K562 (cell line): ENCODE data around the gene GPX5. TPM values are rescaled to one million over a fixed set of nuclear protein-coding genes. Genes with fewer than 3 reads are reported as not detected.

Source experiments
- ADNP ChIP-seq: fragments of 200-800 bp; sonication (Bioruptor generic); IDR thresholded peaks from 2 replicates; pipeline ENCODE4 v1.6.1; 2016; ENCODE audit warnings: missing genetic modification characterization, missing compliant biosample characterization
- BRF1 ChIP-seq: IDR thresholded peaks from 3 replicates; pipeline ENCODE4 v1.6.1; 2011; ENCODE audit warnings: borderline replicate concordance, mild to moderate bottlenecking; ENCODE audit not compliant: insufficient read length; ENCODE audit errors: extremely low read depth
- CCAR2 ChIP-seq: fragments of 200-400 bp; formaldehyde crosslinking; IDR thresholded peaks from 2 replicates; pipeline ENCODE4 v1.6.1; 2017; ENCODE audit warnings: mild to moderate bottlenecking, low read depth, low read length
- CGGBP1 ChIP-seq: fragments of 250-450 bp; sonication (Bioruptor Pico); IDR thresholded peaks from 2 replicates; pipeline ENCODE4 v1.9.0; 2021; ENCODE audit warnings: mild to moderate bottlenecking
- CREB3 ChIP-seq: fragments of 450-650 bp; conservative IDR thresholded peaks from 2 replicates; pipeline ENCODE4 v1.6.1; 2016; ENCODE audit warnings: missing genetic modification characterization, low read depth, mild to moderate bottlenecking, missing compliant biosample characterization, moderate library complexity
- CREBBP ChIP-seq: IDR thresholded peaks from one replicate; pipeline ENCODE4 v1.6.1; 2012; ENCODE audit warnings: low read depth, mild to moderate bottlenecking, control low read depth, inconsistent platforms, low read length
- DPF2 ChIP-seq: fragments of 450-650 bp; IDR thresholded peaks from 2 replicates; pipeline ENCODE4 v1.6.1; 2016
- ELK3 ChIP-seq: fragments of 450-650 bp; formaldehyde crosslinking; IDR thresholded peaks from 2 replicates; pipeline ENCODE4 v1.4.0; 2020; ENCODE audit warnings: mild to moderate bottlenecking
- ETV1 ChIP-seq: fragments of 450-650 bp; conservative IDR thresholded peaks from 2 replicates; pipeline ENCODE4 v1.6.1; 2016; ENCODE audit warnings: missing genetic modification characterization, control low read depth, low read depth, missing compliant biosample characterization
- FOSL1 ChIP-seq: fragments of 200-800 bp; sonication (Bioruptor generic); conservative IDR thresholded peaks from 2 replicates; pipeline ENCODE4 v1.6.1; 2016; ENCODE audit warnings: missing genetic modification characterization, missing compliant biosample characterization
- HDAC6 ChIP-seq: IDR thresholded peaks from 2 replicates; pipeline ENCODE4 v1.6.1; 2012; ENCODE audit warnings: low read depth, mild to moderate bottlenecking, control low read depth, inconsistent platforms, low read length, moderate library complexity
- HNRNPLL ChIP-seq: fragments of 200-400 bp; formaldehyde crosslinking; IDR thresholded peaks from 2 replicates; pipeline ENCODE4 v1.6.1; 2017; ENCODE audit warnings: low read length, low read depth, mild to moderate bottlenecking; ENCODE audit not compliant: poor library complexity, severe bottlenecking
- JUN ChIP-seq, 2 experiments: sonication (generic) in 1 of 2; formaldehyde crosslinking in 1 of 2; IDR thresholded peaks; 2 replicates each; pipeline versions ENCODE4 v1.6.1 to v1.8.0; 2012 to 2022; ENCODE audit warnings: borderline replicate concordance in 2 of 2, mild to moderate bottlenecking in 2 of 2, improper control_type of control experiment in 1 of 2, low read depth in 1 of 2, low read length in 1 of 2, missing genetic modification reagents in 1 of 2
- KDM1A ChIP-seq, 2 experiments: fragments of 450-650 bp; IDR thresholded peaks; 2 replicates each; pipeline ENCODE4 v1.6.1; 2016; ENCODE audit warnings: mild to moderate bottlenecking in 2 of 2
- L3MBTL2 ChIP-seq: fragments of 450-650 bp; IDR thresholded peaks from 2 replicates; pipeline ENCODE4 v1.6.1; 2016; ENCODE audit warnings: mild to moderate bottlenecking, moderate library complexity
- MAZ ChIP-seq, 2 experiments: fragments of 450-650 bp in 1 of 2; sonication (generic) in 1 of 2; formaldehyde crosslinking; IDR thresholded peaks in 1 of 2; conservative IDR thresholded peaks in 1 of 2; 2 replicates each; pipeline versions ENCODE4 v1.4.0 to v1.5.0; 2020; ENCODE audit warnings: mild to moderate bottlenecking in 1 of 2, missing genetic modification reagents in 1 of 2
- POLR3A ChIP-seq: IDR thresholded peaks from 2 replicates; pipeline ENCODE4 v1.6.1; 2011; ENCODE audit warnings: borderline replicate concordance, mild to moderate bottlenecking, moderate library complexity; ENCODE audit not compliant: insufficient read length, insufficient read depth; ENCODE audit errors: extremely low read depth
- SMARCB1 ChIP-seq: IDR thresholded peaks from 2 replicates; pipeline ENCODE4 v1.6.1; 2011; ENCODE audit warnings: improper control_type of control experiment, low read depth; ENCODE audit not compliant: insufficient read length
- SPI1 ChIP-seq: IDR thresholded peaks from 2 replicates; pipeline ENCODE4 v1.6.1; 2011; ENCODE audit warnings: low read depth, low read length, control low read depth, borderline replicate concordance
- STAT5A ChIP-seq: IDR thresholded peaks from 2 replicates; pipeline ENCODE4 v1.6.1; 2012; ENCODE audit warnings: low read length, inconsistent platforms, borderline replicate concordance
- TCF15 ChIP-seq: fragments of 250-450 bp; sonication (Bioruptor Pico); IDR thresholded peaks from 2 replicates; pipeline ENCODE4 v1.8.0; 2022; ENCODE audit warnings: moderate library complexity, mild to moderate bottlenecking, inconsistent platforms
- TCF7L2 ChIP-seq: fragments of 150-350 bp; IDR thresholded peaks from 2 replicates; pipeline ENCODE4 v1.6.1; 2016; ENCODE audit warnings: low read depth, mild to moderate bottlenecking, low read length, moderate library complexity
- ZNF23 ChIP-seq: fragments of 250-450 bp; sonication (Bioruptor Pico); IDR thresholded peaks from 2 replicates; pipeline ENCODE4 v1.4.0; 2020; ENCODE audit warnings: mild to moderate bottlenecking
- ZNF280B ChIP-seq: fragments of 250-450 bp; sonication (Bioruptor Pico); IDR thresholded peaks from 2 replicates; pipeline ENCODE4 v1.5.1; 2021; ENCODE audit warnings: mild to moderate bottlenecking
- polyA plus RNA-seq, 8 experiments: library from polyadenylated mRNA; depleted of rRNA in 4 of 8; stranded (reverse) in 5 of 8; unstranded in 3 of 8; fragments of >200 nt; fragmentation: Nextera tagmentation in 2 of 8; fragmentation: Illumina TruSeq in 1 of 8; extraction: Ambion mirVana in 2 of 8; extraction: Trizol in 1 of 8; gene quantifications; 2 replicates each; pipeline versions ENCODE4 v1.2.1 to v1.2.3, GENCODE V29; 2011 to 2014; ENCODE audit warnings: inconsistent platforms in 1 of 8, missing spikeins in 1 of 8
- total RNA-seq, 7 experiments: library from RNA; depleted of rRNA in 6 of 7; stranded (reverse); fragments of >200 nt in 6 of 7; fragmentation: Illumina TruSeq in 2 of 7; extraction: Trizol in 2 of 7; gene quantifications; 2 replicates each; pipeline versions ENCODE4 v1.2.1 to v1.2.3, GENCODE V29; 2011 to 2021; ENCODE audit warnings: low replicate concordance in 1 of 7

GPX5 gene
- total and polyA plus RNA-seq, 9 of the 15 experiments (the other 6 are each of a cell fraction or from before 2014, with no cell fraction given): 0.07 to 0.18 (median 0.15) TPM; not detected in 6

GRCh38 chr6:28505733-28506132 lies 19.9 kb upstream of the GPX5 start (continued):
- 0 out of 2 replicates have a peak, but pooled peaks have one; percentile 19 for TF ChIP-seq FOSL1
- TF ChIP-seq STAT5A: no peak
- no peak for TF ChIP-seq ZNF23 (CRISPR knock-in tag)
- no peak for TF ChIP-seq SMARCB1
- no peak for TF ChIP-seq ZNF280B
- TF ChIP-seq CCAR2: no peak
- no peak for TF ChIP-seq L3MBTL2
- TF ChIP-seq HDAC6: no peak
- TF ChIP-seq CREB3 (tag): no peak
- TF ChIP-seq ELK3 (CRISPR knock-in tag): no peak
- no peak for TF ChIP-seq BRF1
- TF ChIP-seq ADNP (tag): peak; percentile 35; the same call in 1 of the 2 replicates
- no peak for TF ChIP-seq ETV1
- TF ChIP-seq DPF2: 0 out of 2 replicates have a peak, but pooled peaks have one; percentile 30
- TF ChIP-seq HNRNPLL: no peak
- no peak for TF ChIP-seq TCF7L2
- no peak for TF ChIP-seq POLR3A
- TF ChIP-seq MAZ (CRISPR knock-in tag; conservative IDR thresholded peaks at IDR 0.05 in 1 of 2, IDR thresholded peaks at IDR 0.05 in 1 of 2): no peak
- no peak for TF ChIP-seq JUN (IDR thresholded peaks at IDR 0.05; ENCODE audit: borderline replicate concordance, low read depth, low read length)
- TF ChIP-seq JUN (CRISPR knock-in tag; IDR thresholded peaks at IDR 0.05; ENCODE audit: borderline replicate concordance): no peak
- TF ChIP-seq CREBBP: no peak
- TF ChIP-seq KDM1A (IDR thresholded peaks at IDR 0.05): peak; percentile 31 to 42; a peak in 2 of 4 replicates
- TF ChIP-seq SPI1: no peak
- no peak for TF ChIP-seq TCF15 (CRISPR knock-in tag)
- no peak for TF ChIP-seq CGGBP1 (CRISPR knock-in tag)
